GM19372 (cell line): ENCODE measurements around the gene SPEF2.
A peak's percentile ranks its signal among the peaks of the same experiment; 100 is the strongest.
"Not testable (repeated sequence)": the region's sequence is repeated elsewhere in the genome, so short reads cannot be mapped to it uniquely, and the experiment has no call there.

Experiments
- ATAC-seq: cut with Tn5 transposase; IDR thresholded peaks from one replicate; pipeline ENCODE4 v1.9.1; 2021; ENCODE audit warnings: mild to moderate bottlenecking, low read depth, moderate library complexity; ENCODE audit not compliant: unreplicated experiment

SPEF2 gene

GRCh38 chr5:35815089-35815936 is 197.7 kb downstream of the SPEF2 start:
- ATAC-seq, result peak; percentile 82

DNA sequence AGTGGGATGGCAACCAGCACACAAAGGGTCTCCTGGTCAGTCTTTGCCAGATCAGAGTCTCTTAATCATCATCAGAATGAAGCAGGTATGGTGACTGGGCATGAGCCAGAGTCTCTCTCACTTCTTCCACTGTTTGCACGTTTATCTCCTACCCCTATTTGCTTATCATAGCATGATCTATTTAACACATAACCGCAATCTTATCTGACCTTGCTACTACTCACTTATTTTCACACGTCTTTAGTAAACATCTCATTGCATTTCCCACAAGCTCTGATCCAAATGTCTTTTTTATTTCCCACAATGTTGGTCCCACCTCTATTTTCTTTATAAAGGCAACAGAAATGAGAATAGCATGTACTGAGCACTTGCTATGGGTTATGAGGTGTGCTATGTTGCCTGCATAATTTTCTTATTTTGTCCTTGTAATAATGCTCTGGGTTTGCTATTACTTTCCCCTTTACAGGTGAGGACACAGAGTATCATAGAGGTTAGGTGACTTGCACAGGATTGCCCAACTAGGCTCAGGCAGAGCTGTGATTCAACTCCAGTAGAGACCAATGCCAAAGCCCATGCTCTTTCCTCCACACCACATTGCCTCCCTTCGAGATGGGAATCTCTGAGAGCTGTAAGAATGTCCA is 199.3 kb downstream of the SPEF2 start:
- ATAC-seq, result no peak

DNA sequence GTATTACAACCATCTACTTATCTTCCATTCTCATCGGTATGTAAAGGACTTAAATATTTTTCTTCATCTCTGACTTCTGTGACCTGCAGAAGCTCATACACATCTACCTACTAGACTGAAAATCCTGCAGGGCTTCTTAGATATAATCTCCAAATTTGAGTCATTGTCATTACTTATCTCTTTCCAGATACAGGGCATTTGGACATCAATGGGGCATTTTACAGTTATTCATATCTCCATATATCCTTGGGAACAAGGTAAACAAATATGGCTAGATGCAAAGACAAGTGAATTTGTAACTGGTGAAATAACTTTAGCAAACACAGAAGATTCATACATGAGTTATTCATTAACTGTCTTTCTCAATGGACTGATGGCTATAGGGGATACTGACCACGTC is 201.4 kb downstream of the SPEF2 start:
- no peak for ATAC-seq

DNA sequence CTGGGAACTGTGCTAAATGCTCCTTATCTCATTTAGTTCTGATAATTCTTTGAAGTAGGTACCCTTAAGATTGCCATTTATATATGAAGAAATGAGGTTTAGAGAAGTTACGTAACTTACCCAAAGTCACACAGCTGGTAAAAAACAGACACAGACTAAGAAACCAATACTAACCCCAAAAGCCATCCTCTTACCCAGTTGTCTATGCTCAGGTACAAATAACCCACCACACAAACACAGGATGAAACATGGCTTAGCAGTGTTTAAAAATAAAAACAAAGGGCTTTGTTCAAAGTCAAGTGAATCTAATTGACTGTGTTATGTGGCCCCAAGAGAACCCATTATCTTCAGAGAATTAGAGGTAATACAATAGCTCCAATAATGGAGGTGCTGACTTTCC is 202.0 kb downstream of the SPEF2 start:
- ATAC-seq, result no peak

DNA sequence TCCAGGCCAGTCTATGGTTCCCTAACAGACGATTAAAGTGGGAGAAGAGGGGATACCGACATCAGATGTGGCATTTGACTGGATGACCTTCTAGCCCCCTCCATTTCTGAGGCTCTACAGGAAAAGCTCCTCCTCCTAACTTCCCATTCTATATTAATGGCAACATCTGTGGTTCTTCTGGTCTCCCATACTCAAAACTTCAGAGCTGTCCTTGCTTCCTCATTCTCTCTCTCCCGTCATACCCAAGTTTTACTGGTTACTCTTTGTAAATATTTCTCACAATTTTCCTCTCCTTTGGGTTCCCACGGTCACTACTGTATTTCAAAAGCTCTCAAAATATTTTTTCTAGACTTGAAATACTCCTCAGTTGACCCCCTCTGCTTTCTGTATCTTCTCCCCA is 203.1 kb downstream of the SPEF2 start:
- no peak for ATAC-seq

- ATAC-seq, result no peak
Observed at GRCh38 chr5:35821513-35821912, 203.8 kb downstream of the SPEF2 start.

- ATAC-seq, result no peak
Observed at GRCh38 chr5:35822511-35822910, 204.8 kb downstream of the SPEF2 start.

DNA sequence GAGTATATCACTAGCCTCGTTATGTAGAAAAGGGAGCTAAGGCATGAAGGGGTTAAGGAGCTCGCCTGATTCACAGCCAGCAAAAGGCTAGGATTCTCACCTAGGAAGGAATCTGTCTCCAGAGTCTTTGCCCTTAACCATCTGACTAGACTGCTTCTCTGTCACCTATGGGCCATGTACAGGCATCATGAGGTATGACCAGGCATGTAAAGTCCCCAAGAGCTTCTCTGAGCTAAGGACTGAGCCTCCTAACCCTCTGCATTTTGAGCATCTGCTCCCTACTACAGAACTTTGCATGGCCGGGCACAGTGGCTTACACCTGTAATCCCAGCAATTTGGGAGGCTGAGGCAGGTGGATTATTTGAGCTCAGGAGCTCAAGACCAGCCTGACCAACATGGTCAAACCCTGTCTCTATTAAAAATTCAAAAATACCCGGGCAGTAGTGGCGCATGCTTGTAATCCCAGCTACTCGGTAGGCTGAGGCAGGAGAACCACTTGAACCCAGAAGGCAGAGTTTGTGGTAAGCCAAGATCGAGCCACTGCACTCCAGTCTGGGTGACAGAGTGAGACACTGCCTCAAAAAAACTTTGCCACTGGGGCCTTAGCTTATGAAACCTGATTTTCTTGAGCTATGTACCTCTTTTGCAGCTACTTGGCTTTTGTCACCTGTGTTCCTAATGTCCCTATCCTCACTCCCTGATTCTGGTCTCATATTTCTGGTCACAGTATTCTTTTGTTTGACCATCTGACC is 205.9 kb downstream of the SPEF2 start:
- no peak for ATAC-seq

GRCh38 chr5:35826056-35826455 is 208.4 kb downstream of the SPEF2 start:
- ATAC-seq, result no peak

- no peak for ATAC-seq
Observed at GRCh38 chr5:35826554-35826953, 208.9 kb downstream of the SPEF2 start.

DNA sequence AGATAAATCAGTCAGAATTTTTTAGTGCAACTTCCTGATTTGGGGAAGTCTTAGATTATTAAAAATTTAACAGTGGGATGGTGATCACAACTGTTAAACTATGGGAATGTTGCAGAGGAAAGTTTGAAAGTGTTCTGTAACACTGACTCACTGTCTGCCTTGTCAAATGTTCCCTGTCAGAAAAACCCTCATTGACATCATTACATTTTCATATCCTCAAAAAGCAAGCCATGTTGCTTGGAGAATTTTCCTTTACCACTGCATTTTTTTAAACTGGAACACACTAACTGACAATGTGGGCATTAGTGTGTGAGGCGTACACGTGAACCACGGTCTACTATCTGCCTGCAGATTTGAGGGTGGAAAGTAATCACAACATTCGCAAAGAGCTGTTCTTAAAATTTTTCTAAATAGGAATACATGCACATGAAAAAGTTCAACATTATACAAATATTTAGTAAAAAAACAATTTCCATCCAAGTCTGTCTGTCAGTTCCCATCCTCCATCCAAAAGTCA is 210.5 kb downstream of the SPEF2 start:
- ATAC-seq, result no peak

DNA sequence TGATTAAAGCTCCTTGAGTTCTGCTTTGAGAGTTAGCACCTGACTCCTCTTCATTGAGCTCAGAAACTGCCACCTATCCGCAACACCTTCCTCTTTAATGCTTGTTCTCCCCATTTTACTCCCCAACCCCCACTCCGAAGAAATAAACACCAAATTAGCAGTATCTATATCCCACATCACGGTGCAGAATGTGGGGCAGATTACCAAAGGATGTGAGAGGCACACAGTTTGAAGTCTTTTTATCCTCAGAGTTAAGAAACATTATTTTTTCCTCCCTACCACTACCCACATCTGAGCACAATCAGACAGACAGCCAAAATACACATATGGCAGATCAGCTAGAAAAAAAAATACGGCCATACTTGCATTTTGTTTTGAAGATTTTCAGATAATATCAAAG is 212.9 kb downstream of the SPEF2 start:
- no peak for ATAC-seq

DNA sequence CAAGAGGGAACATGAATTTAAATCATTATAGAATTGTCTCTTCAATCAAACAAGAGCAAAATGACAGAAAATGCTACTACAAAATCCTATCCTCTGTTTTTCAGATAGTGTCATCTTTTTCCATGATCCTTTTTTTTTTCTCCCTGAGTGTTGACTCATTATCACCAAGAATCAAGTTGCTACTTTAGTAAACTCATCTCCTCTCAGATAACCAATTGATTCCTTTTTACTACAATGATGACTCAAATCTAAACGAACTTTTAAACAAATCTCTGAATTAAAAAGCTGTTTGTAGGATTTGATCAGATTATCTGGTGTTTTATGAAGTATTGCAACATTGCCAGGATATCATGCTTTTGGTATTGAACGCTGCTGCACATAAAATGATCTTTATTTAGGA is 215.1 kb downstream of the SPEF2 start:
- ATAC-seq, result no peak

- ATAC-seq, result no peak
Observed at GRCh38 chr5:35833224-35833623, 215.6 kb downstream of the SPEF2 start.

DNA sequence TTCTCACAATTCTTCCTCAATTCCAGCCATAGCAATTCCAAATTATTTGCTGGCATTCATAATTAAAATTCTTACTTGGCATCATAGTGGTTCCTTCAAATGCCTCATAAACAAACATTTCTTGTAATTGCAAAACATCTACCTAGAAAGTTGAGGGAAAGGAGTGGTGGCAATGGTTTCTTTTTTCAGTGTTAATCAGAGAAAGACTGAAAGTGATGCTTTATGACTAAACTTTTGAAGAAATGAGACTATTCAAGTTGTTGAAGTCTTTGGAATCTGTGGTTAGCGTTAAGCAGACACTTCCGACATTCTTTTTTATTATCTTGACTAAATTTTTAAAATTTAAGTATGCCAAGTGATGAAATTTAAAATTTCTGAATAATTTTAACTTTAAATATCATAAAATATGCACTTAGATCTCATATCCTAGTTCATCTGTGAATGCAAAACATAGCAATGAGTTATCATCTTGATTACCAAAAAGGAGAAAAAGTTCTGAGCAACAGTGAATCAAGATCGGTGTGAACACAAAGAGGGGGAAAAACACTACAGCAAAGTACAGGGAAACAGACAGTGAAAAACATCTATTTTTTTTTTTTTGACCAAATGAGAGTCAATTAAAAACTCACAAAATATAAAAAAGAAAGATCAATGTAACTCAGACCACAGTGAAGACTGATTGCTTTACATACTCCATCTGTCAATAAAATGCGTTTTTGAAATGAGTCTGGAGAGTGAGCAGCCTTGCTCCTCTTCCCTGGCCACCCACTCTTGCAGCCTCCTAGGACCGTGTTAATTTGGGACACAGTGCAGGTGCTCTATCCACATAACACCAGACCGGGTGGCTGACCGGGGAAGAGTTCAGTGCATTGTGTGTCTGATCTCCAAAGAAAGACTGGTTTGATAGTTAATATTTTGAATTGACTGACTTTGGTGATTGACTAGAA is 218.4 kb downstream of the SPEF2 start:
- ATAC-seq, result no peak

GRCh38 chr5:35838370-35839042 is 220.8 kb downstream of the SPEF2 start:
- ATAC-seq, result no peak

GRCh38 chr5:35842856-35843255 is 225.2 kb downstream of the SPEF2 start:
- ATAC-seq, result no peak

- ATAC-seq, result not testable (repeated sequence)
Observed at GRCh38 chr5:35845508-35845907, 227.8 kb downstream of the SPEF2 start.

GRCh38 chr5:35847491-35847890 is 229.8 kb downstream of the SPEF2 start:
- no peak for ATAC-seq

- ATAC-seq, result no peak
Observed at GRCh38 chr5:35847961-35848360, 230.3 kb downstream of the SPEF2 start.
